22Rv1 (cell line): ENCODE data around the gene SETD4.

Experiments
- ZFX ChIP-seq: fragments of 450-650 bp; IDR thresholded peaks from 2 replicates; pipeline ENCODE4 v1.6.1; 2017; ENCODE audit warnings: antibody characterized with exemption, borderline replicate concordance
- TF ChIP-seq, protein P1 (sequence below): fragments of 450-650 bp; IDR thresholded peaks from 2 replicates; pipeline ENCODE4 v1.5.1; 2017; ENCODE audit warnings: mild to moderate bottlenecking

DNA sequence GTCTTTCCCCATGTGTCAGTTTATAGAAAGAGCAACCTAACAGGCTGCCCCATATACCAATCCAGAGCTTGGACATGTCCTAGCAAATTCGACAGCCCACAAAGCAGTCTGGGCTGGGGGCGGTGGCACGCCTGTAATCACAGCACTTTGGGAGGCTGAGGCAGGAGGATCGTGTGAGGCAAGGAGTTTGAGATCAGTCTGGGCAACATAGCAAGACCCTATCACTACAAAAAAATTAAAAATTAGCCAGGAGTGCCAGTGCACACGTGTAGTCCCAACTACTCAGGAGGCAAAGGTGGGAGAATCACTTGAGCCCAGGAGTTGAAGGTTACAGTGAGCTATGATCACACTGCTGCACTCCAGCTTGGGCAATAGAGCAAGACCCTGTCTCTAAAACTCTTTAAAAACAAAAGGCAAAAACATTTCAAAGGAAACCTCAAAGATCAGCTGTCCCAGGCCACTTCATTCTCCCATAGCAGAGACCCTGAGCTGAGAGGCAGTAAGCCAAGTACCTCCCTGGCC, 54.4 kb downstream of the SETD4 start:
- TF ChIP-seq, protein P1, sequence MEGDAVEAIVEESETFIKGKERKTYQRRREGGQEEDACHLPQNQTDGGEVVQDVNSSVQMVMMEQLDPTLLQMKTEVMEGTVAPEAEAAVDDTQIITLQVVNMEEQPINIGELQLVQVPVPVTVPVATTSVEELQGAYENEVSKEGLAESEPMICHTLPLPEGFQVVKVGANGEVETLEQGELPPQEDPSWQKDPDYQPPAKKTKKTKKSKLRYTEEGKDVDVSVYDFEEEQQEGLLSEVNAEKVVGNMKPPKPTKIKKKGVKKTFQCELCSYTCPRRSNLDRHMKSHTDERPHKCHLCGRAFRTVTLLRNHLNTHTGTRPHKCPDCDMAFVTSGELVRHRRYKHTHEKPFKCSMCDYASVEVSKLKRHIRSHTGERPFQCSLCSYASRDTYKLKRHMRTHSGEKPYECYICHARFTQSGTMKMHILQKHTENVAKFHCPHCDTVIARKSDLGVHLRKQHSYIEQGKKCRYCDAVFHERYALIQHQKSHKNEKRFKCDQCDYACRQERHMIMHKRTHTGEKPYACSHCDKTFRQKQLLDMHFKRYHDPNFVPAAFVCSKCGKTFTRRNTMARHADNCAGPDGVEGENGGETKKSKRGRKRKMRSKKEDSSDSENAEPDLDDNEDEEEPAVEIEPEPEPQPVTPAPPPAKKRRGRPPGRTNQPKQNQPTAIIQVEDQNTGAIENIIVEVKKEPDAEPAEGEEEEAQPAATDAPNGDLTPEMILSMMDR: no peak
- TF ChIP-seq ZFX: no peak
